BLaER1 treated with 17β-estradiol and CSF1 and Interleukin-3, amounts not matched to agents 10 nM and 100 nM (cell line): ENCODE measurements around the gene ARVCF.

Source experiments
- H3K27ac ChIP-seq, 11 experiments: shearing (Covaris generic); formaldehyde crosslinking; 2 replicates each; pipeline ENCODE4 v1.8.1; 2022
- H3K27me3 ChIP-seq, 11 experiments: shearing (Covaris generic); formaldehyde crosslinking; 2 replicates each; pipeline ENCODE4 v1.8.1; 2022
- H3K36me3 ChIP-seq, 11 experiments: shearing (Covaris generic); formaldehyde crosslinking; 2 replicates each; pipeline ENCODE4 v1.8.1; 2022
- H3K4me1 ChIP-seq, 10 experiments: shearing (Covaris generic); formaldehyde crosslinking; 2 replicates each; pipeline ENCODE4 v1.8.1; 2022
- H3K4me2 ChIP-seq, 11 experiments: shearing (Covaris generic); formaldehyde crosslinking; 2 replicates each; pipeline ENCODE4 v1.8.1; 2022
- H3K4me3 ChIP-seq, 10 experiments: shearing (Covaris generic); formaldehyde crosslinking; 2 replicates each; pipeline ENCODE4 v1.8.1; 2022
- H3K9ac ChIP-seq, 11 experiments: shearing (Covaris generic); formaldehyde crosslinking; 2 replicates each; pipeline ENCODE4 v1.8.1; 2022
- H3K9me3 ChIP-seq, 11 experiments: shearing (Covaris generic); formaldehyde crosslinking; replicated peaks in 1 of 11; 2 replicates each; pipeline ENCODE4 v1.8.1; 2022
- H4K20me1 ChIP-seq, 11 experiments: shearing (Covaris generic); formaldehyde crosslinking; 2 replicates each; pipeline ENCODE4 v1.8.1; 2022
- Cebpa-rat ChIP-seq, 11 experiments: shearing (Covaris generic); IDR thresholded peaks; 2 replicates each; pipeline ENCODE4 v1.8.1; 2022

ARVCF gene

GRCh38 chr22:20020533-20021195 lies 4.0 kb upstream of the ARVCF start, which contains the start of gene TANGO2:
Gene TANGO2, plus strand, starts transcription at chr22:20021110. Its CDS starts 15,689 bp downstream, at chr22:20036799.
- Histone ChIP-seq H3K4me2 (peak within 1 kb of the TSS; percentile 96 to 100 (median 99)), H3K9ac (peak within 1 kb of the TSS; percentile 87 to 97 (median 93)), H3K9me3 (no peaks in the 10 kb centered on the region), H3K4me1 (peaks cover 42 to 65% (median 57%) of the 10 kb centered on the region in 10 experiments), H3K36me3 (peaks cover 0 to 18% (median 3%) of the 10 kb centered on the region in 11 experiments; a peak in 8 of 22 replicates), H3K27me3 (peaks cover 24 to 33% (median 29%) of the 10 kb centered on the region in 11 experiments), H3K4me3 (peak within 1 kb of the TSS; percentile 79 to 99 (median 93)), H4K20me1 (peaks cover 22 to 56% (median 38%) of the 10 kb centered on the region in 11 experiments; a peak in 18 of 22 replicates), H3K27ac (peak within 1 kb of the TSS; percentile 85 to 95 (median 90))
- no peak for TF ChIP-seq Cebpa-rat (IDR thresholded peaks at IDR 0.05)

- TF ChIP-seq Cebpa-rat (IDR thresholded peaks at IDR 0.05) = no peak
- Histone ChIP-seq H3K9me3 (no peaks in the 10 kb centered on the region), H3K27me3 (peaks cover 31 to 40% (median 37%) of the 10 kb centered on the region in 11 experiments), H3K4me3 (peak overlapping the region in 9 of 10 experiments; percentile 79 to 99 (median 95); a peak in 16 of 20 replicates), H3K4me2 (peak overlapping the region; percentile 96 to 100 (median 99)), H3K4me1 (peaks cover 38 to 64% (median 54%) of the 10 kb centered on the region in 10 experiments), H3K36me3 (peaks cover 0 to 12% (median 0%) of the 10 kb centered on the region in 11 experiments; a peak in 6 of 22 replicates), H4K20me1 (peaks cover 17 to 52% (median 33%) of the 10 kb centered on the region in 11 experiments; a peak in 19 of 22 replicates), H3K27ac (peak overlapping the region in 8 of 11 experiments; percentile 70 to 92 (median 90); a peak in 16 of 22 replicates), H3K9ac (peak overlapping the region; percentile 87 to 97 (median 93); a peak in 17 of 22 replicates)
Measured at GRCh38 chr22:20019661-20020532, 3.3 kb upstream of the ARVCF start.

GRCh38 chr22:20018001-20018400 lies 1.4 kb upstream of the ARVCF start:
- Histone ChIP-seq H3K27me3 (peaks cover 37 to 47% (median 42%) of the 10 kb centered on the region in 11 experiments), H3K4me2 (peak overlapping the region in 1 of 11 experiments; percentile 97; a peak in 1 of 22 replicates), H3K36me3 (no peaks in the 10 kb centered on the region; a peak in 1 of 22 replicates), H4K20me1 (peaks cover 3 to 37% (median 17%) of the 10 kb centered on the region in 11 experiments; a peak in 17 of 22 replicates), H3K9me3 (no peaks in the 10 kb centered on the region), H3K4me1 (peaks cover 19 to 56% (median 40%) of the 10 kb centered on the region in 10 experiments), H3K4me3 (no peak overlapping the region), H3K27ac (no peak overlapping the region), H3K9ac (no peak overlapping the region)
- TF ChIP-seq Cebpa-rat (IDR thresholded peaks at IDR 0.05) = no peak

- H3K4me2 ChIP-seq = peak overlapping the region; percentile 87 to 99 (median 96); a peak in 20 of 22 replicates
- H3K36me3 ChIP-seq = no peaks in the 10 kb centered on the region; a peak in 1 of 22 replicates
- no peak overlapping the region for H3K9ac ChIP-seq
- H3K4me1 ChIP-seq = peaks cover 15 to 56% (median 39%) of the 10 kb centered on the region in 10 experiments
- H3K9me3 ChIP-seq = no peaks in the 10 kb centered on the region
- TF ChIP-seq Cebpa-rat (IDR thresholded peaks at IDR 0.05) = no peak
- peak overlapping the region in 6 of 10 experiments; percentile 72 to 82 (median 77); a peak in 6 of 20 replicates for H3K4me3 ChIP-seq
- peaks cover 3 to 33% (median 15%) of the 10 kb centered on the region in 11 experiments; a peak in 16 of 22 replicates for H4K20me1 ChIP-seq
- no peak overlapping the region for H3K27ac ChIP-seq
- peaks cover 37 to 47% (median 42%) of the 10 kb centered on the region in 11 experiments for H3K27me3 ChIP-seq
Measured at GRCh38 chr22:20017622-20017958, 967 bp upstream of the ARVCF start.

- peak overlapping the region; percentile 51 to 78 (median 71); a peak in 21 of 22 replicates for H3K9ac ChIP-seq
- no peaks in the 10 kb centered on the region for H3K36me3 ChIP-seq
- H3K4me1 ChIP-seq = peaks cover 8 to 59% (median 40%) of the 10 kb centered on the region in 10 experiments
- peak overlapping the region in 3 of 11 experiments; percentile 12 to 40 (median 15); a peak in 3 of 22 replicates for H3K27ac ChIP-seq
- H4K20me1 ChIP-seq = peaks cover 0 to 22% (median 7%) of the 10 kb centered on the region in 11 experiments; a peak in 7 of 22 replicates
- TF ChIP-seq Cebpa-rat (IDR thresholded peaks at IDR 0.05) = no peak
- H3K9me3 ChIP-seq = no peaks in the 10 kb centered on the region
- H3K4me2 ChIP-seq = peak overlapping the region; percentile 87 to 99 (median 96)
- H3K4me3 ChIP-seq = peak overlapping the region; percentile 72 to 84 (median 77)
- H3K27me3 ChIP-seq = peaks cover 37 to 47% (median 42%) of the 10 kb centered on the region in 11 experiments
Measured at GRCh38 chr22:20015971-20016733, 471 bp downstream of the ARVCF start.

- Histone ChIP-seq H3K4me3 (peak overlapping the region in 2 of 10 experiments; percentile 72 to 82; a peak in 4 of 20 replicates), H4K20me1 (peaks cover 0 to 22% (median 7%) of the 10 kb centered on the region in 11 experiments; a peak in 6 of 22 replicates), H3K27ac (no peak overlapping the region), H3K9me3 (no peaks in the 10 kb centered on the region), H3K9ac (0 out of 22 replicates have a peak overlapping the region, but pooled peaks of 1 of the 11 experiments have one; percentile 4), H3K4me2 (peak overlapping the region in 8 of 11 experiments; percentile 89 to 99 (median 96); a peak in 14 of 22 replicates), H3K4me1 (peaks cover 10 to 63% (median 45%) of the 10 kb centered on the region in 10 experiments), H3K27me3 (peaks cover 37 to 47% (median 42%) of the 10 kb centered on the region in 11 experiments), H3K36me3 (no peaks in the 10 kb centered on the region)
- TF ChIP-seq Cebpa-rat (IDR thresholded peaks at IDR 0.05) = no peak
Measured at GRCh38 chr22:20015187-20015625, 1.4 kb downstream of the ARVCF start.

GRCh38 chr22:20014526-20015186 lies 2.0 kb downstream of the ARVCF start:
- H4K20me1 ChIP-seq = peaks cover 0 to 22% (median 7%) of the 10 kb centered on the region in 11 experiments; a peak in 6 of 22 replicates
- TF ChIP-seq Cebpa-rat (IDR thresholded peaks at IDR 0.05) = no peak
- peaks cover 8 to 67% (median 47%) of the 10 kb centered on the region in 10 experiments; a peak in 19 of 20 replicates for H3K4me1 ChIP-seq
- H3K9me3 ChIP-seq = no peaks in the 10 kb centered on the region
- 0 out of 22 replicates have a peak overlapping the region, but pooled peaks of 2 of the 11 experiments have one; percentile 4 to 9 for H3K9ac ChIP-seq
- peak overlapping the region in 5 of 11 experiments; percentile 9 to 98 (median 96); a peak in 2 of 22 replicates for H3K4me2 ChIP-seq
- H3K27me3 ChIP-seq = peaks cover 37 to 47% (median 42%) of the 10 kb centered on the region in 11 experiments
- H3K27ac ChIP-seq = no peak overlapping the region
- H3K4me3 ChIP-seq = no peak overlapping the region
- no peaks in the 10 kb centered on the region for H3K36me3 ChIP-seq
